Measurements from ENCODE around the gene EEFSEC. TPM values are rescaled to one million over a fixed set of nuclear protein-coding genes. Genes with fewer than 3 reads are reported as not detected.
"Not testable (repeated sequence)": the region's sequence is repeated elsewhere in the genome, so short reads cannot be mapped to it uniquely, and the experiment has no call there.

EEFSEC gene
- total RNA-seq, 2 experiments from 2014 or later = 19.4 to 19.7 TPM

DNA sequence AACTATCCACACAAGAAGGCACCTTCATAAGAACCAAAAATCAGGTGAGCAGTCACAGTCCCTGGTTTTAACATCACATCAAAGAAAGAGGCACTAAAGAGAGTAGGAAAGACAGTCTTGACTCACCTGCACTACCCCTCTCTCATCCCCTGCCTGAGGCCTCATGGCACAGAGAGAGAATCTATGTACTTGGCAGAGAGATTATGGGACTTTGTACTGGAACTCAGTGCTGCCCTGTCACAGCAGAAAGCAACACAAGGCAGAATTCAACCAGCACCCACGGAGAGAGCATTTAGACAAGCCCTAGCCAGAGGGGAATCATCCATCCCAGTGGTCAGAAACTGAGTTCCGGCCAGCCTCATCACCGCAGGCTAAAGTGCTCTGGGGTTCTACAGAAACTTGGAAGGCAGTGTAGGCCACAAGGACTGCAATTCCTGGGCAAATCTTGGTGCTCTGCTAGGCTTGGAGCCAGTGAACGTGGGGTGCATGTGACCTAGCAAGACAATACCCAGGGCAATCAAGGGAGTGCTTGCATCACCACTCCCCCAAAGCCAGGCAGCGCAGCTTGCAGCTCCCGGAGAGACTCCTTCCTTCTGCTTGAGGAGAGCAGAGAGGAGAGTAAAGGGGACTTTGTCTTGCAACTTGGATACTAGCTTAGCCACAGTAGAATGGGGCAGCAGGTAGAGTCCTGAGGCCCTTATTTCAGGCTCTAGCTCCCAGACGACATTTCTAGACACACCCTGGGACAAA is 21.2 kb upstream of the EEFSEC start:
- no peak overlapping the region for H3K4me3 Mint-ChIP-seq
- no peak overlapping the region for H3K27ac Mint-ChIP-seq
- CTCF ChIA-PET = interaction anchor here (1.6 to 3.9 kb wide), 6 partner anchors 9 to 45 kb away, joined by 3 to 120 read pairs (median 12); partner anchors contain the start of gene RUVBL1
- H3K36me3 Mint-ChIP-seq = no peaks in the 10 kb centered on the region
- H3K9me3 Mint-ChIP-seq (ENCODE audit: low read depth) = no peaks in the 10 kb centered on the region
- ATAC-seq = no peak
- DNase-seq = no peak
- peaks cover 16% of the 10 kb centered on the region for H3K27me3 Mint-ChIP-seq
- no peaks in the 10 kb centered on the region for H3K4me1 Mint-ChIP-seq

DNA sequence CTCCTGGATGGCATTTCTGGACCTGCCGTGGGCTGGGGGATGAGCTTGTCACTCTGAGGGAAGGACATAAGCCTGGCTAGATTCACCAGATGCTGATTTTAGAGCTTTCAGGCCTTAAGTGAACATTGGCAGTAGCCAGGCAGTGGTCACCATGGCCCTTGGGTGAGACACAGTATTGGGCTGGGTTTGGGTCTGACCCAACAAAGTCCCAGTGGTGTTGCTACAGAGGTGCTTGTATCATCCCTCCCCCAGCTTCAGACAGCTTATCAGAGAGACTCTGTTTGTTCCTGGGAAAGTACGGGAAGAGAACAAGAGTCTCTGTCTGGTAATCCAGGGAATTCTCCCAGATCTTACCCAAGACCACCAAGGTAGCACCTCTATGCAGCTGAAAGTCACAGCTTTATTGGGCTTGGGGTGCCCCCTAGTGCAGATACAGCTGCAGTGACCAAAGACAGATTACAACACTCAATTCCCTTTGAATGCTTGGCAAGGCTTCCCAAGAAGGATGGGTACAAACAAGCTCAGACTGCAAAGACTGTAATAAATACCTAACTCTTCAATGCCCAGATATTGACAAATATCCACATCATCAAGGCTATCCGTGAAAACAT is 19.9 kb upstream of the EEFSEC start:
- Mint-ChIP-seq H3K9me3 (ENCODE audit: low read depth) (no peaks in the 10 kb centered on the region), H3K36me3 (no peaks in the 10 kb centered on the region), H3K4me1 (no peaks in the 10 kb centered on the region), H3K4me3 (no peak overlapping the region), H3K27me3 (peaks cover 27% of the 10 kb centered on the region), H3K27ac (no peak overlapping the region)
- peak; percentile 86 for ATAC-seq
- CTCF ChIA-PET = interaction anchor here (0.6 to 3.9 kb wide), 24 partner anchors 8 to 586 kb away, joined by 3 to 120 read pairs (median 6); partner anchors contain the start of gene RUVBL1
- peak; percentile 66 for DNase-seq

DNA sequence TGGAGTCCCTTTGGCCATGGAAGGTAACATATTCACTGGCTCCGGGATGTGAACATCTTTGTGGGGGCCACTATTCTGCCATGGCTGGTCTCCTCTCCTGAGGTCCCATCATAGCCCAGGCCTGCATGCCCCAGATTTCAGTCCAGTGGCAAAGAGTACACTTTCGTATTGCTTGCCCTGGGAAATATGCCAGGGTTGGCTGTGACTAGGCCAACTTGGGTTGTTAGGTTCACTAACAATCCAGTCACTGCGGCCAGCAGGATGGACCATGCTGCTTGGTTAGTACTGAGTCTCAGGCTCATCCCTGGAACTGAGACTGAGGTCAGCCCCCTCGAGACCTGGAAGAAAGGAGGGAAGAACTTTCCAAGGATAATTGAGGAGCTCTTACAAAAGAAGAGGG is 9.8 kb upstream of the EEFSEC start:
- ATAC-seq = no peak
- Mint-ChIP-seq H3K9me3 (ENCODE audit: low read depth) (no peaks in the 10 kb centered on the region), H3K4me1 (no peaks in the 10 kb centered on the region), H3K27ac (no peak overlapping the region), H3K36me3 (no peaks in the 10 kb centered on the region), H3K4me3 (no peak overlapping the region), H3K27me3 (peaks cover 13% of the 10 kb centered on the region)
- peak; percentile 29 for DNase-seq
- CTCF ChIA-PET = interaction anchor here (1.6 kb wide), 1 partner anchor 10 kb away, joined by 5 read pairs; no protein-coding TSS in a partner anchor

DNA sequence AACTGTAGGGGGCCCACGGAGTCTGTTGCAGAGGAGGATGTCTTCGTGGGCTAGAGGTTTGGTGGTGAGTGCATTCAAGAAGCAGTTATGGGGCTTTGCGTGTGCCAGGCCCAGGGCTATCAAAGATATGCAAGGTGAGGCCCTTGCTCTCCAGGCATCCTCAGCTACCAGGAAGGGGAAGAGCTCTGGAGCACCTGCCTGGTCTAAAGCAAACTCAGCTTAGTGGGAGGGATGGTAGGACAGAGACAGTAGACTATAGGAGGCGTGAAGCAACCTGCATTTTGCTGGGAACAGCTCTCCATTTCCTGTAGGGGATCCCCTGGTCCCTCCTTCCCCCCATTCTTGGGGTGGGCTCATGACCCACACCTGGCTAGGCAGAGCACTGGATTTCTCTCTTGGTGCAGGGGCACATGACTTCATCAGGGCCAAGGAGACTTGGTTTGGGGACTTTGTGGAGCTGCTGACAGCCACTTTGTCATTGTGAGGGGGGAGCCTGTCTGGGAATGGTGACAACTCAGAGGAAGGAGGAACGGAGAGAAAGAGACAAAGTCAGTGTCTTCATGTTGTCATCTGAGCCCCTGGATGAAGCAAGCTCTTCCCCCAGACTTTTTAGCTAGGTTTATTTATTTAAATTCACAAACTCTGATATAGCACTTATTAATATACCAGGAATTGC is 8.6 kb upstream of the EEFSEC start:
- Mint-ChIP-seq H3K36me3 (no peaks in the 10 kb centered on the region), H3K4me3 (no peak overlapping the region), H3K4me1 (no peaks in the 10 kb centered on the region), H3K27me3 (peaks cover 4% of the 10 kb centered on the region), H3K27ac (no peak overlapping the region), H3K9me3 (ENCODE audit: low read depth) (no peaks in the 10 kb centered on the region)
- DNase-seq = peak; percentile 37
- CTCF ChIA-PET = interaction anchor here (1.6 kb wide), 1 partner anchor 11 kb away, joined by 5 read pairs; no protein-coding TSS in a partner anchor
- no peak for ATAC-seq

DNA sequence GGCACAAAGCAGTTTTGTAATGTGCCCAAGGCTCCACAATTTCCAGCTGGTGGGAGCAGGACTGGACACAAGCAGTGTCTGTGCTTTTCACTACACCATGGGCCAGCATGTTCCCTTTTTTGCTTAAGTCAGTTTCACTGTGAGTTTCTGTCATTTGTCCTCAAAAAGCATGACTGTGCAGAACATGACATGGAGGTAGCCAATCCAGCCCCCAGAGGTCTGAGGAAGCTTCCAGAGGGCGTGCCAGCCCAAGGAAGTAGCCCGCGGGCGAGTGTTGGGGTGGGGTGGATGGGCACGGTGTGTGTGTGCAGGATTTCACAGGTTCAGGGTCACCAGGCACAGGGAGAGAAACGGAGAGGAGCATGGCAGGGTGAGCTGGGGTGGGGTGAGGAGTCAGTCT is 8.0 kb upstream of the EEFSEC start:
- CTCF ChIA-PET = no interaction called here
- Mint-ChIP-seq H3K9me3 (ENCODE audit: low read depth) (no peaks in the 10 kb centered on the region), H3K27me3 (peaks cover 2% of the 10 kb centered on the region), H3K36me3 (no peaks in the 10 kb centered on the region), H3K27ac (no peak overlapping the region), H3K4me1 (no peaks in the 10 kb centered on the region), H3K4me3 (no peak overlapping the region)
- ATAC-seq (no peak), DNase-seq (peak; percentile 36)

DNA sequence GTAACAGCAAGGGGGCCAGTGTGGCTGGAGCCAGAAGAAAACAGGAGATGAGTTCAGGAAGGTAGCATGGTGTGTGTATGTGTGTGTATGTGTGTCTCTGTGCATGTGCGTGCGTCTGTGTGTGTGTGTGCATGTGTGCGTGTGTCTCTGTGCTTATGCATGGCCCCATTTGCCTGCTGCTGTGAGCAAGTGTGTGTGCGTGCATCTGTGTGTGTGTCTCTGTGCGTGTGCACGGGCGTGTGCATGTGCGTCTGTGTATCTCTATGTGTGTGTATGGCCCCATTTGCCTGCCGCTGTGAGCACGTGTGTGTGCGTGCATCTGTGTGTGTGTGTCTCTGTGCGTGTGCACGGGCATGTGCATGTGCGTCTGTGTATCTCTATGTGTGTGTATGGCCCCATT is 7.1 kb upstream of the EEFSEC start:
- H3K27me3 Mint-ChIP-seq = no peaks in the 10 kb centered on the region
- no peaks in the 10 kb centered on the region for H3K4me1 Mint-ChIP-seq
- CTCF ChIA-PET = no interaction called here
- DNase-seq = peak; percentile 5
- H3K27ac Mint-ChIP-seq = no peak overlapping the region
- H3K9me3 Mint-ChIP-seq (ENCODE audit: low read depth) = no peaks in the 10 kb centered on the region
- no peaks in the 10 kb centered on the region for H3K36me3 Mint-ChIP-seq
- H3K4me3 Mint-ChIP-seq = no peak overlapping the region
- ATAC-seq = no peak

DNA sequence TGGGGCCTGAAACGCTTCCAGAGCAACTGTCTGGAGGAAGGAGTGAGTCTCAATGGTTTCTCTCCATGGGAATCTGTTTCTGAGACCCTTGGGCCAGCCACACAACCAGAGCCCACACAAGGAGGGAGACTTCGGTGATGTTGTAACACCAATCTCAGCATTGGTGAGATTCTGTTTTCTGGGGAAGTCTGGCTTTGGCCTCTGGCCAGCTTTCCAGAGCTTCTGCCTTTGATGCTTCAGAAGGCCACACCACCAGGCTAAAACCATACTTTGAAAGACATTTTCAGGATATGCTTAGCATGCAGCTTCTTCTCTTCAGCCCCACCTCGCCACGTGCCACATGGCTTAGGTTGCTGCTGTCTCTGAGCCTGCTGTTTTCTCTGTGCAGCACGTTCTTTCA is 3.6 kb upstream of the EEFSEC start:
- Mint-ChIP-seq H3K27ac (no peak overlapping the region), H3K4me3 (no peak overlapping the region), H3K36me3 (no peaks in the 10 kb centered on the region), H3K27me3 (no peaks in the 10 kb centered on the region), H3K4me1 (peaks cover 14% of the 10 kb centered on the region), H3K9me3 (ENCODE audit: low read depth) (peaks cover 2% of the 10 kb centered on the region)
- peak; percentile 34 for DNase-seq
- ATAC-seq = no peak
- CTCF ChIA-PET = no interaction called here

DNA sequence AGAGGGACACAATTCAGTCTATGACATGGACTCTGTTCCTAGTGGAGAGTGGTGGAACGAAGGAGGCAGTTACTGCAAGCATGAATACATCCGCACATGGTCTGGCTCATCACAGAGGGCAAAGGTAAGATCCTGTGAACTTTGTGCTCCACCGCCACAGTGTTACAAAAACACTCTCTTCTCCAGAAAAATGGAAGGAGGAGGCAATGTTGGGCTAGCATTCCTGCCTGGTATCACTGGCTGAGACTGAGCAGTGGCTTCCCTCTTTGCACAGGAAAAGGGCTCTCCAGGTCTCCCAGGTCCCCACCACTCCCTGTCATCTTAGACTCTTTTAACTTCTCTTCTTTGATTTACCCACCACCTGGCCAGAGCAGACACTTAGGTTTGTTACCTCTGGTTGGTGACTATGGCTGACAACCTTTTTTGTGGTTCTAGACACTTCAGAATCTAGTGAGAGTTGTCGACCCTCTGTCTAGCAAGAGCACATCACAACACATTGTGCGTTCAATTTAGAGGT is 1.5 kb upstream of the EEFSEC start:
- CTCF ChIA-PET = interaction anchor here (1.4 kb wide), 1 partner anchor 577 kb away, joined by 3 read pairs; no protein-coding TSS in a partner anchor
- H3K27me3 Mint-ChIP-seq = no peaks in the 10 kb centered on the region
- H3K9me3 Mint-ChIP-seq (ENCODE audit: low read depth) = peaks cover 2% of the 10 kb centered on the region
- H3K36me3 Mint-ChIP-seq = peaks cover 12% of the 10 kb centered on the region
- H3K27ac Mint-ChIP-seq = peak overlapping the region; percentile 37
- H3K4me1 Mint-ChIP-seq = peaks cover 25% of the 10 kb centered on the region
- H3K4me3 Mint-ChIP-seq = no peak overlapping the region
- DNase-seq (peak; percentile 39), ATAC-seq (no peak)

DNA sequence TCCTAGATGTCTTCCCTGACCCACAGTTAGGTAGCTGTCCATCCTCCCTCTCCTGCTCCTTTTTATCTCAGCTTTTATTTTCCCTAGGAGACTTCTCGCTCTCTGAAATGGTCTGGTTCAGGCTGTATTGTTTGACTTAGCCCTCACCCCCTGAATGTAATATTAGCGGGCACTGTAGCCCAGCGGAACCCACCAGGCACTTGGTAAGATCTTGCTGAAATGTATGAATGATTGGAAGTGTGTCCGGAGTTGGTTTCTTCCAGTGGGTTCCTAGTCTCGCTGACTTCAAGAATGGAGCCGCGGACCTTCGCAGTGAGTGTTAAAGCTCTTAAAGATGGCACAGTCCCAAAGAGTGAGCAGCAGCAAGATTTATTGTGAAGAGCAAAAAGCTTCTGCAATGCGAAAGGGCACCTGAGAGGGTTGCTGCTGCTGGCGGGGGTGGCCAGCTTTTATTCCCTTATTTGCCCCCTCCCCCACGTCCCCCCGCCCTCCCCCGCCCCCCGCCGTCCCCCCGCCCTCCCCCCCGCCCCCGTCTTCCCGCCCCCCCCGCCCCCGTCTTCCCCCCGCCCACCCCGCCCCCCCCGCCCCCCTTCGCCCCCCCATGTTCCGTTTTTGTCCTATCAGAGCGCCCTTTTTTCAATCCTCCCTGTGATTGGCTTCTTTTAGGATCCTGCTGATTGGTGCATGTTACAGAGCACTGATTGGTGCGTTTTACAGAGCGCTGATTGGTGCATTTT is 694 bp upstream of the EEFSEC start:
- Mint-ChIP-seq H3K9me3 (ENCODE audit: low read depth) (peaks cover 2% of the 10 kb centered on the region), H3K4me1 (peaks cover 25% of the 10 kb centered on the region), H3K27me3 (no peaks in the 10 kb centered on the region), H3K27ac (peak overlapping the region; percentile 92), H3K4me3 (peak overlapping the region; percentile 84), H3K36me3 (peaks cover 19% of the 10 kb centered on the region)
- no peak for ATAC-seq
- DNase-seq = no peak
- CTCF ChIA-PET = interaction anchor here (1.4 to 2.3 kb wide), 4 partner anchors 10 to 578 kb away, joined by 3 to 17 read pairs (median 6); partner anchors contain the start of gene RUVBL1

DNA sequence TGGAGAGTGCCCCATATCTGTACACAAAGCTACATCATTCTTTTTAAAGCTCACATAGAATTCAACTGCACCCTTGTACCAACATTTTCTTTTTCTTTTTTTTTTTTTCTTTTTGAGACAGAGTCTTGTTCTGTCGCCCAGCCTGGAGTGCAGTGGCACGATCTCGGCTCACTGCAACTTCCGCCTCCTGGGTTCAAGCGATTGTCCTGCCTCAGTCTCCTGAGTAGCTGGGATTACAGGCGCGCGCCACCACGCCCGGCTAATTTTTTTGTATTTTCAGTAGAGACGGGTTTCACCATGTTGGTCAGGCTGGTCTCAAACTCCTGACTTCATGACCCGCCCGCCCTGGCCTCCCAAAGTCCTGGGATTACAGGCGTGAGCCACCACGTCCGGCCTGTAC is 1.1 kb downstream of the EEFSEC start:
- H3K27me3 Mint-ChIP-seq; DNase-seq; ATAC-seq; H3K9me3 Mint-ChIP-seq (ENCODE audit: low read depth): not testable (repeated sequence)
- peaks cover 25% of the 10 kb centered on the region for H3K4me1 Mint-ChIP-seq
- CTCF ChIA-PET = interaction anchor here (0.7 to 2.3 kb wide), 8 partner anchors 9 to 168 kb away, joined by 3 to 17 read pairs (median 3); partner anchors contain the start of gene RUVBL1
- H3K4me3 Mint-ChIP-seq = peak overlapping the region; percentile 84
- peak overlapping the region; percentile 92 for H3K27ac Mint-ChIP-seq
- H3K36me3 Mint-ChIP-seq = peaks cover 28% of the 10 kb centered on the region

DNA sequence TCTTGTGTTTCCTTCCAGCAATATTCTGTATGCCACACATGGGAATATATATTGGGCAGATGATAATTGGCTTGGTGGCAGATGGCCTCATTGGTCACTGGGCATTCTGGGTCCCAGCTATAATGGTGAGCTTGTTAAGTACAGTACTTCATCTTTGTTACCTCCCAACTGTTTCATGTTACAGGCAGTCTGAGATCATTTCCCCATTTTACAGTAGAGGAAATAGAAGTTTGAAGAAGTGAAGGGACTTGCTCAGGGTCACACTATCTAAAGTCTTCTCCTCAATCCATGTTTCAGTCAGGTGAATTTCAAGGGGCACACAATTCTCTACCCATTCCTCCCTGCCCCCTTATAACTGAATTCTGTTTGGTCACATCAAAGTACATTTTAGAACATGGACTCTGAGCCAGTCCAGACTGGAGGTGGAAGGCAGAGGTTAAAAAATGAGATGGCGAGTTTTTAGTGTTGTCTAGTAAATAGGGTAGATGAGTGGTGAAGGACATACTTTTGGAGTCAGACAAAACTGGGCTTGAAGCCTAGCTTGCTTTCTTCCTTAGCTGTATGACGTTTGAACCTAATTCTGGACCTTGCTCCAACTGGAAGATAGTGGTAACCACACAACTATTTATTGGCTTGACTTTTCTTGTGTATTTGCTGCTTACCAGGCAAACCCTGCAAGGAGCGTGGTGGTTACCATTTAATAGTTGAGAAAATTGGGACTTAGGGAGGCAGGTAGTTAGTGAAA is 2.5 kb downstream of the EEFSEC start:
- ATAC-seq (no peak), DNase-seq (no peak)
- no peak overlapping the region for H3K4me3 Mint-ChIP-seq
- H3K27me3 Mint-ChIP-seq = no peaks in the 10 kb centered on the region
- H3K9me3 Mint-ChIP-seq (ENCODE audit: low read depth) = peaks cover 2% of the 10 kb centered on the region
- peaks cover 25% of the 10 kb centered on the region for H3K4me1 Mint-ChIP-seq
- H3K27ac Mint-ChIP-seq = no peak overlapping the region
- peaks cover 28% of the 10 kb centered on the region for H3K36me3 Mint-ChIP-seq
- CTCF ChIA-PET = interaction anchor here (2.2 kb wide), 1 partner anchor 22 kb away, joined by 5 read pairs; no protein-coding TSS in a partner anchor

DNA sequence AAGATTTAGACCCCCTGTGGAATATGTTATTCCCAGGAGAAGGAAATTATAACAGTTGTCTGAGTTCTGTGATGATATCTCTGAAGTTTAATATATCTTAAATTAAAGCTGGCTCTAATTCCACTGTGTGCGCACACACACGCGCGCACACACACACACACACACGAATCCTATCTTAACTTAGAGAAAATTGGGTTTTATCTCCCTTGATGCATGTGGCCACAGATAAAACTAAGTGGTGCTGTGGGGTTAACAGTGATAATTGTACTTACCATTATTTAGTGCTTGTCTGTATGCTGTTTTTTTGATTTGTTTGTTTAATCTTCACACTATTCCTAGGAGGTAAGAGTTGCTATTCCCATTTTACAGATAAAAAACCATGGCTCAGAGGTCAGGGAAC is 7.4 kb downstream of the EEFSEC start:
- peaks cover 10% of the 10 kb centered on the region for H3K4me1 Mint-ChIP-seq
- ATAC-seq (no peak), DNase-seq (no peak)
- H3K9me3 Mint-ChIP-seq (ENCODE audit: low read depth) = no peaks in the 10 kb centered on the region
- no peak overlapping the region for H3K27ac Mint-ChIP-seq
- CTCF ChIA-PET = no interaction called here
- peaks cover 26% of the 10 kb centered on the region for H3K36me3 Mint-ChIP-seq
- H3K4me3 Mint-ChIP-seq = no peak overlapping the region
- H3K27me3 Mint-ChIP-seq = no peaks in the 10 kb centered on the region

All from activated CD8-positive, alpha-beta memory T cell treated with anti-CD3 and anti-CD28 coated beads, Interleukin-2, amount 10 ng/mL, durations not matched to agents 7 days and 5 days (primary cell).